Measurements from ENCODE around the gene SLC39A11. TPM values are rescaled to one million over a fixed set of nuclear protein-coding genes. Genes with fewer than 3 reads are reported as not detected.

SLC39A11 gene
- total RNA-seq, 1 experiment from 2014 or later: 18.9 TPM

DNA sequence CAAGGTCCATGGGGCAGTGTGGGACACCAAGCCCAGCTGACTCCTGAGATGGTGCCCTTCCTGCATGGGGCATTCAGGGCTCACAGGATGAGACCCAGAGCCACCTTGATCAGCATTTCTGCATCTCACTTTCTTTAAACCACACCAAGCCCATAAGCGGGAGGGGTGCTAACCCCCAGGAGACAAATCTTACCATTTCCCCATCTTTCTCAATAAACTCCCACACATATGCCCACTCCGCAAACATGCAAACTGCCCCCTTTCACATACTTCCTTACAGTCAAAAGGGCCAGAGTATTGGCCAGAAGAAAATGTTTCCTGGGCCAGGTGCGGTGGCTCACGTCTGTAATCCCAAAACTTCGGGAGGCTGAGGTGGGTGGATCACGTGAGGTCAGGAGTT, 3.7 kb upstream of the SLC39A11 start:
- Mint-ChIP-seq H3K9me3 (no peaks in the 10 kb centered on the region), H3K27me3 (ENCODE audit: low read depth) (no peaks in the 10 kb centered on the region; the same call in 1 of the 2 replicates), H3K36me3 (no peaks in the 10 kb centered on the region), H3K4me1 (peaks cover 17% of the 10 kb centered on the region), H3K27ac (no peak overlapping the region), H3K4me3 (no peak overlapping the region)
- DNase-seq (ENCODE audit: low spot score): no peak
- POLR2A ChIA-PET: no interaction called here
- no peak for ATAC-seq
- CTCF ChIA-PET: no interaction called here
- TF ChIP-seq, protein P1, sequence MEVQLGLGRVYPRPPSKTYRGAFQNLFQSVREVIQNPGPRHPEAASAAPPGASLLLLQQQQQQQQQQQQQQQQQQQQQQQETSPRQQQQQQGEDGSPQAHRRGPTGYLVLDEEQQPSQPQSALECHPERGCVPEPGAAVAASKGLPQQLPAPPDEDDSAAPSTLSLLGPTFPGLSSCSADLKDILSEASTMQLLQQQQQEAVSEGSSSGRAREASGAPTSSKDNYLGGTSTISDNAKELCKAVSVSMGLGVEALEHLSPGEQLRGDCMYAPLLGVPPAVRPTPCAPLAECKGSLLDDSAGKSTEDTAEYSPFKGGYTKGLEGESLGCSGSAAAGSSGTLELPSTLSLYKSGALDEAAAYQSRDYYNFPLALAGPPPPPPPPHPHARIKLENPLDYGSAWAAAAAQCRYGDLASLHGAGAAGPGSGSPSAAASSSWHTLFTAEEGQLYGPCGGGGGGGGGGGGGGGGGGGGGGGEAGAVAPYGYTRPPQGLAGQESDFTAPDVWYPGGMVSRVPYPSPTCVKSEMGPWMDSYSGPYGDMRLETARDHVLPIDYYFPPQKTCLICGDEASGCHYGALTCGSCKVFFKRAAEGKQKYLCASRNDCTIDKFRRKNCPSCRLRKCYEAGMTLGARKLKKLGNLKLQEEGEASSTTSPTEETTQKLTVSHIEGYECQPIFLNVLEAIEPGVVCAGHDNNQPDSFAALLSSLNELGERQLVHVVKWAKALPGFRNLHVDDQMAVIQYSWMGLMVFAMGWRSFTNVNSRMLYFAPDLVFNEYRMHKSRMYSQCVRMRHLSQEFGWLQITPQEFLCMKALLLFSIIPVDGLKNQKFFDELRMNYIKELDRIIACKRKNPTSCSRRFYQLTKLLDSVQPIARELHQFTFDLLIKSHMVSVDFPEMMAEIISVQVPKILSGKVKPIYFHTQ (CRISPR knock-in tag; IDR thresholded peaks at IDR 0.05): no peak
- no peak for TF ChIP-seq RELA (CRISPR knock-in tag; IDR thresholded peaks at IDR 0.05; ENCODE audit: borderline replicate concordance)
- TF ChIP-seq CDX4 (CRISPR knock-in tag; IDR thresholded peaks at IDR 0.05; ENCODE audit: borderline replicate concordance): no peak
- TF ChIP-seq JAZF1 (CRISPR knock-in tag; IDR thresholded peaks at IDR 0.05): no peak
- no peak for TF ChIP-seq SMAD3 (CRISPR knock-in tag; IDR thresholded peaks at IDR 0.05; ENCODE audit: borderline replicate concordance)
- TF ChIP-seq NR3C1 (CRISPR knock-in tag; conservative IDR thresholded peaks at IDR 0.05; ENCODE audit: low read depth): no peak
- no peak for TF ChIP-seq ZNF121 (CRISPR knock-in tag; IDR thresholded peaks at IDR 0.05)
- TF ChIP-seq, protein P2, sequence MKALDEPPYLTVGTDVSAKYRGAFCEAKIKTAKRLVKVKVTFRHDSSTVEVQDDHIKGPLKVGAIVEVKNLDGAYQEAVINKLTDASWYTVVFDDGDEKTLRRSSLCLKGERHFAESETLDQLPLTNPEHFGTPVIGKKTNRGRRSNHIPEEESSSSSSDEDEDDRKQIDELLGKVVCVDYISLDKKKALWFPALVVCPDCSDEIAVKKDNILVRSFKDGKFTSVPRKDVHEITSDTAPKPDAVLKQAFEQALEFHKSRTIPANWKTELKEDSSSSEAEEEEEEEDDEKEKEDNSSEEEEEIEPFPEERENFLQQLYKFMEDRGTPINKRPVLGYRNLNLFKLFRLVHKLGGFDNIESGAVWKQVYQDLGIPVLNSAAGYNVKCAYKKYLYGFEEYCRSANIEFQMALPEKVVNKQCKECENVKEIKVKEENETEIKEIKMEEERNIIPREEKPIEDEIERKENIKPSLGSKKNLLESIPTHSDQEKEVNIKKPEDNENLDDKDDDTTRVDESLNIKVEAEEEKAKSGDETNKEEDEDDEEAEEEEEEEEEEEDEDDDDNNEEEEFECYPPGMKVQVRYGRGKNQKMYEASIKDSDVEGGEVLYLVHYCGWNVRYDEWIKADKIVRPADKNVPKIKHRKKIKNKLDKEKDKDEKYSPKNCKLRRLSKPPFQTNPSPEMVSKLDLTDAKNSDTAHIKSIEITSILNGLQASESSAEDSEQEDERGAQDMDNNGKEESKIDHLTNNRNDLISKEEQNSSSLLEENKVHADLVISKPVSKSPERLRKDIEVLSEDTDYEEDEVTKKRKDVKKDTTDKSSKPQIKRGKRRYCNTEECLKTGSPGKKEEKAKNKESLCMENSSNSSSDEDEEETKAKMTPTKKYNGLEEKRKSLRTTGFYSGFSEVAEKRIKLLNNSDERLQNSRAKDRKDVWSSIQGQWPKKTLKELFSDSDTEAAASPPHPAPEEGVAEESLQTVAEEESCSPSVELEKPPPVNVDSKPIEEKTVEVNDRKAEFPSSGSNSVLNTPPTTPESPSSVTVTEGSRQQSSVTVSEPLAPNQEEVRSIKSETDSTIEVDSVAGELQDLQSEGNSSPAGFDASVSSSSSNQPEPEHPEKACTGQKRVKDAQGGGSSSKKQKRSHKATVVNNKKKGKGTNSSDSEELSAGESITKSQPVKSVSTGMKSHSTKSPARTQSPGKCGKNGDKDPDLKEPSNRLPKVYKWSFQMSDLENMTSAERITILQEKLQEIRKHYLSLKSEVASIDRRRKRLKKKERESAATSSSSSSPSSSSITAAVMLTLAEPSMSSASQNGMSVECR (CRISPR knock-in tag; IDR thresholded peaks at IDR 0.05; ENCODE audit: borderline replicate concordance): no peak
- TF ChIP-seq FOXP1 (CRISPR knock-in tag; IDR thresholded peaks at IDR 0.05; ENCODE audit: borderline replicate concordance): no peak
- TF ChIP-seq ZNF512 (CRISPR knock-in tag; IDR thresholded peaks at IDR 0.05; ENCODE audit: borderline replicate concordance): no peak
- TF ChIP-seq ZNF219 (CRISPR knock-in tag; IDR thresholded peaks at IDR 0.05; ENCODE audit: borderline replicate concordance): no peak
- TF ChIP-seq, protein P3, sequence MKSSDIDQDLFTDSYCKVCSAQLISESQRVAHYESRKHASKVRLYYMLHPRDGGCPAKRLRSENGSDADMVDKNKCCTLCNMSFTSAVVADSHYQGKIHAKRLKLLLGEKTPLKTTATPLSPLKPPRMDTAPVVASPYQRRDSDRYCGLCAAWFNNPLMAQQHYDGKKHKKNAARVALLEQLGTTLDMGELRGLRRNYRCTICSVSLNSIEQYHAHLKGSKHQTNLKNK (CRISPR knock-in tag; IDR thresholded peaks at IDR 0.05): no peak
- no peak for TF ChIP-seq ZNF532 (CRISPR knock-in tag; IDR thresholded peaks at IDR 0.05; ENCODE audit: borderline replicate concordance)
- TF ChIP-seq GABPB1 (CRISPR knock-in tag; IDR thresholded peaks at IDR 0.05): no peak
- no peak for TF ChIP-seq ETV6 (CRISPR knock-in tag; IDR thresholded peaks at IDR 0.05)
